HepG2 (cell line): ENCODE results near the gene LSM14B. TPM values are rescaled to one million over a fixed set of nuclear protein-coding genes. Genes with fewer than 3 reads are reported as not detected.

ENCODE experiments used
- CHD2 ChIP-seq: IDR thresholded peaks from 2 replicates; pipeline ENCODE4 v1.6.1; 2011; ENCODE audit warnings: low read depth, low read length, improper control_type of control experiment
- MAFF ChIP-seq: IDR thresholded peaks from 2 replicates; pipeline ENCODE4 v1.6.1; 2011; ENCODE audit warnings: low read depth, low read length, improper control_type of control experiment
- MXI1 ChIP-seq: IDR thresholded peaks from 3 replicates; pipeline ENCODE4 v1.6.1; 2012; ENCODE audit warnings: low read depth, low read length, inconsistent platforms, borderline replicate concordance
- NONO ChIP-seq, 2 experiments: fragments of 450-650 bp in 1 of 2; sonication (generic) in 1 of 2; formaldehyde crosslinking in 1 of 2; IDR thresholded peaks in 1 of 2; conservative IDR thresholded peaks in 1 of 2; 2 replicates each; pipeline versions ENCODE4 v1.6.1 to v1.8.0; 2017 to 2022; ENCODE audit warnings: mild to moderate bottlenecking in 1 of 2, missing genetic modification reagents in 1 of 2, moderate library complexity in 1 of 2
- PPARG ChIP-seq: conservative IDR thresholded peaks from 2 replicates; pipeline ENCODE4 v1.6.1; 2016; ENCODE audit warnings: missing biosample characterization, missing genetic modification reagents
- TBL1XR1 ChIP-seq: fragments of 150-350 bp; IDR thresholded peaks from 2 replicates; pipeline ENCODE4 v1.6.1; 2014; ENCODE audit warnings: borderline replicate concordance, low read length; ENCODE audit not compliant: partially characterized antibody
- TBX2 ChIP-seq: sonication (generic); formaldehyde crosslinking; IDR thresholded peaks from 2 replicates; pipeline ENCODE4 v1.5.0; 2020; ENCODE audit warnings: missing genetic modification reagents, mild to moderate bottlenecking, borderline replicate concordance
- THAP9 ChIP-seq: sonication (generic); formaldehyde crosslinking; IDR thresholded peaks from 2 replicates; pipeline ENCODE4; 2020; ENCODE audit warnings: missing genetic modification reagents, mild to moderate bottlenecking, borderline replicate concordance
- ZGPAT ChIP-seq: IDR thresholded peaks from 2 replicates; pipeline ENCODE4 v1.6.1; 2016; ENCODE audit warnings: mild to moderate bottlenecking
- ZNF264 ChIP-seq: sonication (generic); formaldehyde crosslinking; IDR thresholded peaks from 2 replicates; pipeline ENCODE4 v1.4.0; 2020; ENCODE audit warnings: missing genetic modification reagents
- ZNF407 ChIP-seq: sonication (generic); formaldehyde crosslinking; IDR thresholded peaks from one replicate; pipeline ENCODE4 v1.5.1; 2020; ENCODE audit warnings: mild to moderate bottlenecking, missing genetic modification reagents; ENCODE audit errors: not compliant biosample characterization
- ZNF564 ChIP-seq: sonication (generic); formaldehyde crosslinking; IDR thresholded peaks from 2 replicates; pipeline ENCODE4 v1.8.1; 2023; ENCODE audit warnings: mild to moderate bottlenecking, missing genetic modification reagents
- ZNF577 ChIP-seq: sonication (generic); formaldehyde crosslinking; IDR thresholded peaks from 2 replicates; pipeline ENCODE4 v1.4.0; 2020; ENCODE audit warnings: mild to moderate bottlenecking, low read depth, missing genetic modification reagents, borderline replicate concordance
- ZNF841 ChIP-seq: sonication (generic); formaldehyde crosslinking; IDR thresholded peaks from 2 replicates; pipeline ENCODE4 v1.8.1; 2023; ENCODE audit warnings: missing genetic modification reagents, borderline replicate concordance
- polyA plus RNA-seq, 8 experiments: library from polyadenylated mRNA; depleted of rRNA in 3 of 8; stranded (reverse) in 7 of 8; unstranded in 1 of 8; fragments of >200 nt; fragmentation: Illumina TruSeq in 4 of 8; extraction: Trizol in 4 of 8; gene quantifications; 2 replicates each; pipeline versions ENCODE4 v1.2.1 to v1.2.3, GENCODE V29; 2011 to 2016; ENCODE audit warnings: low read depth in 4 of 8, missing spikeins in 1 of 8, mixed read lengths in 1 of 8; ENCODE audit not compliant: insufficient read depth in 1 of 8
- total RNA-seq, 5 experiments: library from RNA; depleted of rRNA; stranded (reverse); fragments of >200 nt; fragmentation: Illumina TruSeq; extraction: Trizol; gene quantifications; 2 replicates each; pipeline ENCODE4 v1.2.3, GENCODE V29; 2016; ENCODE audit warnings: low read depth in 1 of 5

LSM14B gene
- total and polyA plus RNA-seq, 2 of the 13 experiments (the other 11 are each of a cell fraction or from before 2014, with no cell fraction given): 43.3 to 79.2 TPM

GRCh38 chr20:62181808-62182207, 59.5 kb downstream of the LSM14B start (continued):
- no peak for TF ChIP-seq THAP9 (CRISPR knock-in tag)
- TF ChIP-seq PPARG (CRISPR knock-in tag): 0 out of 2 replicates have a peak, but pooled peaks have one; percentile 14
- TF ChIP-seq ZNF407 (CRISPR knock-in tag): no peak
- no peak for TF ChIP-seq ZNF564 (CRISPR knock-in tag)
- TF ChIP-seq MXI1: no peak
- no peak for TF ChIP-seq ZGPAT (CRISPR knock-in tag)
- TF ChIP-seq ZNF841 (CRISPR knock-in tag): no peak
- TF ChIP-seq ZNF264: no peak
- TF ChIP-seq TBL1XR1: no peak
- no peak for TF ChIP-seq TBX2 (CRISPR knock-in tag)
- TF ChIP-seq MAFF: peak; percentile 66; the same call in 1 of the 2 replicates
- TF ChIP-seq ZNF577: no peak
- no peak for TF ChIP-seq NONO (IDR thresholded peaks at IDR 0.05)
- TF ChIP-seq NONO (CRISPR knock-in tag; conservative IDR thresholded peaks at IDR 0.05): no peak
- TF ChIP-seq CHD2: no peak
- TF ChIP-seq, all 625 proteins: peak for 4
